ACC112 (cell line): ENCODE data around the gene MSH6.
"Not testable (repeated sequence)": the region's sequence is repeated elsewhere in the genome, so short reads cannot be mapped to it uniquely, and the experiment has no call there.

ENCODE experiments used
- H2AFZ ChIP-seq: fragments of 200-600 bp; sonication (generic); one replicate; pipeline ENCODE4 v1.6.0; 2017; ENCODE audit warnings: antibody characterized with exemption, low read length; ENCODE audit not compliant: unreplicated experiment
- H3K27ac ChIP-seq: fragments of 200-600 bp; sonication (generic); 2 replicates; pipeline ENCODE4 v1.5.1; 2014; ENCODE audit warnings: low read depth, mild to moderate bottlenecking, antibody characterized with exemption, low read length, moderate library complexity
- H3K27me3 ChIP-seq: fragments of 200-600 bp; sonication (generic); 2 replicates; pipeline ENCODE4 v1.6.1; 2014; ENCODE audit warnings: mild to moderate bottlenecking, antibody characterized with exemption, low read length, moderate library complexity, mixed read lengths; ENCODE audit not compliant: insufficient read depth
- H3K36me3 ChIP-seq: fragments of 200-600 bp; sonication (generic); 2 replicates; pipeline ENCODE4 v1.6.1; 2016; ENCODE audit warnings: mild to moderate bottlenecking, antibody characterized with exemption, low read length, moderate library complexity, mixed read lengths; ENCODE audit not compliant: insufficient read depth
- H3K4me1 ChIP-seq: fragments of 200-600 bp; sonication (generic); one replicate; pipeline ENCODE4 v1.6.1; 2016; ENCODE audit warnings: low read length, mixed read lengths; ENCODE audit not compliant: insufficient read depth, unreplicated experiment, control insufficient read depth
- H3K4me3 ChIP-seq: fragments of 200-600 bp; sonication (generic); 2 replicates; pipeline ENCODE4 v1.5.1; 2014; ENCODE audit warnings: mild to moderate bottlenecking, low read depth, low read length
- H3K79me2 ChIP-seq: fragments of 200-600 bp; sonication (generic); one replicate; pipeline ENCODE4 v1.6.0; 2016; ENCODE audit warnings: low read length; ENCODE audit not compliant: control insufficient read depth, unreplicated experiment, insufficient read depth

Gene MSH6

GRCh38 chr2:47842846-47843245 is 59.9 kb downstream of the MSH6 start:
- H3K27ac ChIP-seq = no peak overlapping the region
- no peak overlapping the region for H2AFZ ChIP-seq
- H3K4me1 ChIP-seq = no peaks in the 10 kb centered on the region
- peaks cover 4% of the 10 kb centered on the region; the same call in 1 of the 2 replicates for H3K36me3 ChIP-seq
- H3K79me2 ChIP-seq = peaks cover 35% of the 10 kb centered on the region
- H3K27me3 ChIP-seq = no peaks in the 10 kb centered on the region
- H3K4me3 ChIP-seq = no peak overlapping the region

- Histone ChIP-seq H3K36me3 (peaks cover 4% of the 10 kb centered on the region; the same call in 1 of the 2 replicates), H3K79me2 (peaks cover 40% of the 10 kb centered on the region), H3K27me3 (no peaks in the 10 kb centered on the region), H3K4me1 (no peaks in the 10 kb centered on the region), H3K4me3 (no peak overlapping the region), H2AFZ (no peak overlapping the region), H3K27ac (no peak overlapping the region)
Observed at GRCh38 chr2:47843407-47843806, 60.5 kb downstream of the MSH6 start.

- no peak overlapping the region for H3K4me3 ChIP-seq
- H3K79me2 ChIP-seq = peaks cover 45% of the 10 kb centered on the region
- no peaks in the 10 kb centered on the region for H3K4me1 ChIP-seq
- no peaks in the 10 kb centered on the region for H3K27me3 ChIP-seq
- peaks cover 4% of the 10 kb centered on the region; the same call in 1 of the 2 replicates for H3K36me3 ChIP-seq
- H2AFZ ChIP-seq = no peak overlapping the region
- no peak overlapping the region for H3K27ac ChIP-seq
Observed at GRCh38 chr2:47844162-47844561, 61.2 kb downstream of the MSH6 start.

GRCh38 chr2:47849368-47849767 is 66.4 kb downstream of the MSH6 start:
- H3K79me2 ChIP-seq = peaks cover 82% of the 10 kb centered on the region
- peaks cover 9% of the 10 kb centered on the region for H3K4me1 ChIP-seq
- no peak overlapping the region for H2AFZ ChIP-seq
- H3K4me3 ChIP-seq = no peak overlapping the region
- no peaks in the 10 kb centered on the region; the same call in 1 of the 2 replicates for H3K36me3 ChIP-seq
- H3K27me3 ChIP-seq = no peaks in the 10 kb centered on the region
- H3K27ac ChIP-seq = no peak overlapping the region

GRCh38 chr2:47850198-47850597 is 67.3 kb downstream of the MSH6 start:
- H3K27ac ChIP-seq = no peak overlapping the region
- no peak overlapping the region for H2AFZ ChIP-seq
- no peak overlapping the region for H3K4me3 ChIP-seq
- no peaks in the 10 kb centered on the region for H3K27me3 ChIP-seq
- no peaks in the 10 kb centered on the region; the same call in 1 of the 2 replicates for H3K36me3 ChIP-seq
- peaks cover 84% of the 10 kb centered on the region for H3K79me2 ChIP-seq
- H3K4me1 ChIP-seq = peaks cover 9% of the 10 kb centered on the region

- H3K79me2 ChIP-seq = peaks cover 93% of the 10 kb centered on the region
- not testable (repeated sequence) for H3K27ac ChIP-seq, H3K27me3 ChIP-seq, H3K36me3 ChIP-seq, H3K4me3 ChIP-seq, H2AFZ ChIP-seq
- peaks cover 16% of the 10 kb centered on the region for H3K4me1 ChIP-seq
Observed at GRCh38 chr2:47853067-47853777, 70.3 kb downstream of the MSH6 start.
